Effector memory CD4-positive, alpha-beta T cell (primary cell): ENCODE measurements around the gene PRR22.
A peak's percentile ranks its signal among the peaks of the same experiment; 100 is the strongest.

Experiments
- DNase-seq, 3 donors: peaks; one replicate each; pipeline ENCODE4 v3.0.0-alpha.2; 2020
- H3K27ac ChIP-seq: 2 replicates; pipeline ENCODE4 v1.7.0; 2013; ENCODE audit warnings: mild to moderate bottlenecking, low read length, moderate library complexity; ENCODE audit not compliant: insufficient read depth, poor library complexity, severe bottlenecking
- H3K27me3 ChIP-seq: replicated peaks from 2 replicates; pipeline ENCODE4 v1.7.0; 2013; ENCODE audit warnings: mild to moderate bottlenecking, low read length; ENCODE audit not compliant: insufficient read depth, control insufficient read depth, poor library complexity, severe bottlenecking
- H3K36me3 ChIP-seq: 2 replicates; pipeline ENCODE4 v1.7.0; 2013; ENCODE audit warnings: mild to moderate bottlenecking, low read length, moderate library complexity; ENCODE audit not compliant: control insufficient read depth, insufficient read depth
- H3K4me1 ChIP-seq: 2 replicates; pipeline ENCODE4 v1.7.0; 2013; ENCODE audit warnings: low read length, mild to moderate bottlenecking; ENCODE audit not compliant: control insufficient read depth, insufficient read depth, poor library complexity, severe bottlenecking
- H3K4me3 ChIP-seq: 2 replicates; pipeline ENCODE4 v1.7.0; 2013; ENCODE audit warnings: low read length, low read depth, mild to moderate bottlenecking; ENCODE audit not compliant: insufficient read depth, poor library complexity, severe bottlenecking
- H3K9me3 ChIP-seq: 2 replicates; pipeline ENCODE4 v1.7.0; 2013; ENCODE audit warnings: mild to moderate bottlenecking, low read length, moderate library complexity; ENCODE audit not compliant: control insufficient read depth

PRR22 gene

GRCh38 chr19:5793188-5793587 lies 8.6 kb upstream of the PRR22 start:
- peaks cover 4% of the 10 kb centered on the region for H3K4me1 ChIP-seq
- H3K27ac ChIP-seq = no peak overlapping the region
- peaks cover 16% of the 10 kb centered on the region for H3K36me3 ChIP-seq
- H3K27me3 ChIP-seq = no peaks in the 10 kb centered on the region
- no peak overlapping the region for H3K4me3 ChIP-seq
- no peaks in the 10 kb centered on the region for H3K9me3 ChIP-seq
- DNase-seq = no peak

- Histone ChIP-seq H3K27me3 (no peaks in the 10 kb centered on the region), H3K27ac (no peak overlapping the region), H3K4me1 (peaks cover 4% of the 10 kb centered on the region), H3K36me3 (peaks cover 25% of the 10 kb centered on the region), H3K4me3 (no peak overlapping the region), H3K9me3 (no peaks in the 10 kb centered on the region)
- DNase-seq = no peak
Measured at GRCh38 chr19:5792224-5792623, 7.7 kb upstream of the PRR22 start.

GRCh38 chr19:5790559-5791520 lies 6.3 kb upstream of the PRR22 start, which contains the start of gene DUS3L:
TSS of gene DUS3L (minus strand) at chr19:5791163. CDS start at chr19:5791141, 22 bp downstream.
- Histone ChIP-seq H3K27me3 (no peaks in the 10 kb centered on the region), H3K36me3 (peaks cover 39% of the 10 kb centered on the region), H3K9me3 (no peaks in the 10 kb centered on the region), H3K4me3 (peak within 1 kb of the TSS; percentile 70), H3K4me1 (peaks cover 4% of the 10 kb centered on the region), H3K27ac (peak within 1 kb of the TSS; percentile 95)
- DNase-seq = peak; percentile 91 to 94 (median 92)

GRCh38 chr19:5789886-5790558 lies 5.5 kb upstream of the PRR22 start:
- DNase-seq = no peak
- Histone ChIP-seq H3K4me1 (peaks cover 4% of the 10 kb centered on the region), H3K36me3 (peaks cover 47% of the 10 kb centered on the region), H3K4me3 (peak overlapping the region; percentile 70), H3K27me3 (no peaks in the 10 kb centered on the region), H3K9me3 (no peaks in the 10 kb centered on the region), H3K27ac (no peak overlapping the region)

- Histone ChIP-seq H3K36me3 (peaks cover 54% of the 10 kb centered on the region), H3K4me1 (peaks cover 4% of the 10 kb centered on the region), H3K27me3 (no peaks in the 10 kb centered on the region), H3K4me3 (no peak overlapping the region), H3K9me3 (no peaks in the 10 kb centered on the region), H3K27ac (no peak overlapping the region)
- no peak for DNase-seq
Measured at GRCh38 chr19:5789351-5789761, 4.8 kb upstream of the PRR22 start.

- H3K4me1 ChIP-seq = peaks cover 4% of the 10 kb centered on the region
- no peaks in the 10 kb centered on the region for H3K27me3 ChIP-seq
- peaks cover 59% of the 10 kb centered on the region for H3K36me3 ChIP-seq
- DNase-seq = no peak
- no peak overlapping the region for H3K27ac ChIP-seq
- no peak overlapping the region for H3K4me3 ChIP-seq
- H3K9me3 ChIP-seq = no peaks in the 10 kb centered on the region
Measured at GRCh38 chr19:5788422-5788821, 3.9 kb upstream of the PRR22 start.

GRCh38 chr19:5787409-5788182 lies 3.0 kb upstream of the PRR22 start:
- no peaks in the 10 kb centered on the region for H3K9me3 ChIP-seq
- H3K36me3 ChIP-seq = peaks cover 59% of the 10 kb centered on the region
- H3K27ac ChIP-seq = no peak overlapping the region
- H3K4me1 ChIP-seq = peaks cover 4% of the 10 kb centered on the region
- no peak overlapping the region for H3K4me3 ChIP-seq
- no peaks in the 10 kb centered on the region for H3K27me3 ChIP-seq
- no peak for DNase-seq

- no peak for DNase-seq
- peaks cover 4% of the 10 kb centered on the region for H3K4me1 ChIP-seq
- H3K27me3 ChIP-seq = no peaks in the 10 kb centered on the region
- peaks cover 59% of the 10 kb centered on the region for H3K36me3 ChIP-seq
- H3K4me3 ChIP-seq = no peak overlapping the region
- H3K27ac ChIP-seq = no peak overlapping the region
- H3K9me3 ChIP-seq = no peaks in the 10 kb centered on the region
Measured at GRCh38 chr19:5786593-5787408, 2.3 kb upstream of the PRR22 start.

GRCh38 chr19:5785423-5785822 lies 877 bp upstream of the PRR22 start:
- H3K4me3 ChIP-seq = no peak overlapping the region
- DNase-seq = no peak
- no peaks in the 10 kb centered on the region for H3K27me3 ChIP-seq
- H3K9me3 ChIP-seq = no peaks in the 10 kb centered on the region
- peaks cover 59% of the 10 kb centered on the region for H3K36me3 ChIP-seq
- no peak overlapping the region for H3K27ac ChIP-seq
- peaks cover 4% of the 10 kb centered on the region for H3K4me1 ChIP-seq
